Ovary (tissue), 3 donors: ENCODE measurements around the gene SLC44A1.

Experiments used
- CTCF ChIP-seq, 3 donors: fragments of 450-650 bp in 2 of 3; fragments of 200-600 bp in 1 of 3; IDR thresholded peaks; one replicate each; pipeline versions ENCODE4 v1.5.1 to v1.8.0; 2016 to 2022; ENCODE audit warnings: antibody characterized with exemption in 3 of 3, mild to moderate bottlenecking in 1 of 3
- EP300 ChIP-seq: sonication (generic); formaldehyde crosslinking; IDR thresholded peaks from one replicate; pipeline ENCODE4 v1.6.1; 2017; ENCODE audit warnings: antibody characterized with exemption
- donor health status: DM: no; HTN: no; CAD: no.

- no peak for TF ChIP-seq EP300
- TF ChIP-seq CTCF (IDR thresholded peaks at IDR 0.05), result no peak
Measured at GRCh38 chr9:105219291-105219805, 25.1 kb upstream of the SLC44A1 start.
